SW480 (cell line): Measurements from ENCODE around the gene FAM180A.
A peak's percentile ranks its signal among the peaks of the same experiment; 100 is the strongest.

Source experiments
- DNase-seq: peaks from one replicate; pipeline ENCODE4 v3.0.0-alpha.2; 2016; ENCODE audit warnings: low spot score

The FAM180A gene

GRCh38 chr7:135771961-135772638 lies 23.5 kb upstream of the FAM180A start:
- DNase-seq, result peak; percentile 72

- DNase-seq, result no peak
Measured at GRCh38 chr7:135771051-135771450, 22.4 kb upstream of the FAM180A start.

GRCh38 chr7:135770139-135770710 lies 21.6 kb upstream of the FAM180A start:
- no peak for DNase-seq

- no peak for DNase-seq
Measured at GRCh38 chr7:135769005-135769802, 20.6 kb upstream of the FAM180A start.

- DNase-seq, result no peak
Measured at GRCh38 chr7:135768467-135768866, 19.9 kb upstream of the FAM180A start.

- no peak for DNase-seq
Measured at GRCh38 chr7:135768064-135768463, 19.5 kb upstream of the FAM180A start.

DNA sequence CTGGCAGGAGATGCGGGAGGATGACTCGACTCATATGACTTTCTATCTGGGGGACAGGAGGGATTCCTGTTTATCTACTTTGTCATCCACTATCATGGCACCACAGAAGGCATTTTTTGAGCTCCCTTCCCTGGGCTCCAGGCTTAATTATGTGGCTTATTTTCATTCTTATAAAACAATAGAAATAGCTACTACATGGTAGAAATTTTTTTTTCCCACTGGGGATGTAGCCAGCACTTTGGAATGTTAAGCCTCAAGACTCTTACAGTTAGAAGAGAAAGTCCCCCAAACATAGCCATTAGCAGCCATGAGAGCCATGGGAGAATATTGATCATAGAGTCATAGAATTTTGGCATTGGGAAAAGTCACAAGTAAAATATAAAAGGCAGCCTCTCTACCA lies 14.6 kb upstream of the FAM180A start:
- DNase-seq, result no peak

DNA sequence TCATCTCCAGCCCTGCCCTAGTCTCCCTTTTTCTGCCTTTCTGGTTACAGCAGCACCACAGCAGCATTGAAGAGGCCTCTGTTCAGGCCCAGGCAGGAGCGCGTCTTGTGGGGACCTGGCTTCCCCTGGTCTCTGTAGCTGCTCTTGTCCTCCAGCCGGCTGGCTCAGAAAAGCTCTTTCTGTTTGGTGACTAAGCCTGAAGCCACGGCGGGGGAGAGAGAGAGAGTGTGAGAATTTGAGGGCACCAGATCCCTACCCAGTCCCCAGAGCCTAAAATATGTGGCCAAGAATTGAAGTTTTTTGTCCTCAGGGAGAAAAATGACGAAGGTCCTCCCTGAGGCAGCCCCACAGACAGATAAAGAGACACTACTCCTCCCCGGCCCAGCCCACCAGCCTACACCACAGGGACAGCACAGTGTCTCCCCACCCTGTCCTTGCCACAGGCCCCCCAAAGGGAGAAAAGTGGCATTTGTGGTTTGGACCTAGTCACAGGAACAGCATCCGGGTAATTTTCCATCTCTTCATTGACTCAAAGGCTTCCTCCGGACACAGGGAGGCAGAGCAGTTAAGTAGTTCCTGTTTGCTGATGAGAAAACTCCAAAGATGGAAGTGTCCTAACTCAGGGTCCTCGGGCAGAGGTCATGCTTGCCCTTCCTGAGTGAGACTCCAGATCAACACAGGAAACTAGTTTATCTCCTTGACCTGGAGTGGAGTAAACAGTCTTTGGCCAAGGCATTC lies 13.3 kb upstream of the FAM180A start:
- peak; percentile 21 for DNase-seq

GRCh38 chr7:135759532-135759931 lies 10.9 kb upstream of the FAM180A start:
- DNase-seq, result no peak

DNA sequence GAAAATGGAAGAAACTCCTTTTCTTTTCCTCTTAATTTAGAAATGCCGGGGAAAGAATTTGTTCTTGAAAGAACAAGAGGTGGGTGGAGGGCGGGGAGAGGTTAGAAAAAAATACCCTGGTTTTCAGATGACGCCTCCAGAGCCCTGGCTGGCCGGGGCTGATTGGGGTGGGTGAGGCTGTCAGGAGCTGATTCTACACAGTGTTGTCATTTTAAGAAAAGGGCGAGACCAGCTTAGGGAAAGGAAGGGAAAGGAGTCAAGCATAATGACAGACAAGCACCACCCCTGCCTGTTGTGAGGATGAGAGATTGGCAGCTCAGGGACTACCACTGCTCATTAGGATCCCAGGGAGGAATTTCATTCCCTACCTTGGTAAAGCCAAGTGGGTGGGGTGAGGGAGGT lies 9.9 kb upstream of the FAM180A start:
- DNase-seq, result no peak

DNA sequence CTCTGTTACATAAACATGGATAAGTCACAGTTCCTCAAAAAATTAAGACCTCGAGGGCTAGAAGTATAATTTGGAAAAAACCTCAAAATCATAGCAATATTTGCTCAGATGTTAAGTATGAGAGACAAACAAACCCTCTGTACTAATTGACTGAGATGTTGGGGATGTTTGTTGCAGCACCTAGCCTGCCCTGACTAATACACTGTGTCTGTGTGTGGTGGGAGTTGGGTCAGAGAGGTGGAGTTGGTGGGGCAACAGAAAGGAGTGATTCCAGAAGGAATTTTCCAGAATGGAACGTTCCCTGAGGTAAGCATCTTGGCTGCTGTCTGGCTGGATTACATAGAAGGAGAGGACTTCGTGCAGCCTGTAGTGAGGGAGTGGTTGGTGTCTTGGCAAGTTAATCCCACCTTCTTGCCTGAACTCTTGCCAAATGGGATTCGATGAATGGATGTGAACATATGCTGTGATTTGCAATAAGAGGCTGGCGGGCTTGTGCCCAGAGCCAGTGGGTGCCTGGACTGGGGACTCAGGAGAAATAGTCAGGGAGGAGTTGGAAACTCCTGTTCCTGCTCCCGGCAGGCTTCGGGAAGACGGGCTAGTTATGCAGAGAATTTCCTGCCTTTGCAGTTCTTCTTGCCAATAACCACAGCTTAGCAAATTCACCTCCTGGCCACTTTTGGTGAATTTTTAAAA lies 9.3 kb upstream of the FAM180A start:
- no peak for DNase-seq

DNA sequence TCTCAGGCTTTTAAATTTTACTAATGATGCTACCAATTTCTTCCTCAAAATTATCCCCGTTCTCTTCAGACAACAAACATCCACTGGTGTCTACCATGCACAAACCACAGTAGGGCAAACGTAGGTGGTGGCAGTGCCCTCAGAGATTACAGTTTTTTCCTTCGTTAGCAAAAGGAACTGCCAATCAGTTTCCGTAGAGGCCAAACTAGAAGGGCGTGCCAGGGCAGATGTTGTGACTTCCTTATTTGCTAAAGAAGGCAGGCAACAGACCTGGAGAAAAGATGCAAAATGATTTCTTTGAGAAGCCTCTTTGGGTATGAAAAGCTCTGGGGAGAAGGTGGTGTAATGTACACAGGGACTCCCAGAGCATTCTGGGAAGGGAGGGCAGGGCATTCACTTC lies 7.6 kb upstream of the FAM180A start:
- DNase-seq, result no peak

GRCh38 chr7:135755351-135755753 lies 6.7 kb upstream of the FAM180A start:
- DNase-seq, result no peak

GRCh38 chr7:135753616-135754413 lies 5.2 kb upstream of the FAM180A start:
- DNase-seq, result no peak

GRCh38 chr7:135747366-135747765 lies 1.2 kb downstream of the FAM180A start:
- DNase-seq, result no peak

GRCh38 chr7:135745703-135746312 lies 2.8 kb downstream of the FAM180A start:
- no peak for DNase-seq

- peak; percentile 46 for DNase-seq
Measured at GRCh38 chr7:135744938-135745702, 3.5 kb downstream of the FAM180A start.

GRCh38 chr7:135743907-135744731 lies 4.5 kb downstream of the FAM180A start:
- DNase-seq, result no peak

DNA sequence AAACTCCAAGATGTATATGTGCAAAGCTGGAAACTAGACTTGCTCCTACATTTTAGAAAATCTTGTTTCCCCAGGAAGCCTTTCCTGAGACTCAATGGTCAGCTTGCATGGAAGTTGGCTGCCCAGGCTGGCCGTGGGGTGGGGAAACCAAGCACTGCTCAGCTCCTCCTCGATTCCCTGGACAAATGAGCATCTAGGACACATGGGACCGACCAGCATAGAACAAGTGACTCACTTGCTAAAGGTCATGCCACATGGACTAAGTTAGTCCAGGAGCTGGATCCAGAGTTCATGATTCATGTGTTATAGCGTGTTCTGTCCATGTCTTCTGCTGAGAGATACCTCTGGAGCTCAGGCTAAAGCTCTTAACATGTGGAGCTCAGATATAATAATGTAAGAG lies 6.2 kb downstream of the FAM180A start:
- no peak for DNase-seq
